Forelimb muscle (tissue), 1 donor: ENCODE measurements around the gene SF3A2. TPM values are rescaled to one million over a fixed set of nuclear protein-coding genes. Genes with fewer than 3 reads are reported as not detected.
"Not testable (repeated sequence)": the region's sequence is repeated elsewhere in the genome, so short reads cannot be mapped to it uniquely, and the experiment has no call there.

ENCODE experiments used
- DNase-seq: peaks from one replicate; pipeline ENCODE4 v3.0.0-alpha.2; 2013; ENCODE audit warnings: low read depth
- polyA plus RNA-seq: library from polyadenylated mRNA; unstranded; fragments of 120-200 nt; gene quantifications from one replicate; pipeline ENCODE4 v1.2.1, GENCODE V29; 2013; ENCODE audit not compliant: insufficient read length

The SF3A2 gene
- 63.8 TPM for polyA plus RNA-seq

- peak; percentile 95 for DNase-seq
These were observed at the start of gene SF3A2, which contains the start of gene PLEKHJ1 for GRCh38 chr19:2236314-2237050. Gene SF3A2 (plus strand): TSS chr19:2236824. CDS start chr19:2243419, 6,595 bp downstream. Gene PLEKHJ1 (minus strand): TSS chr19:2236329. CDS start chr19:2236248, 81 bp downstream.

GRCh38 chr19:2187159-2187558, 49.5 kb upstream of the SF3A2 start:
- DNase-seq, result no peak

- DNase-seq, result no peak
These were observed 47.8 kb upstream of the SF3A2 start for GRCh38 chr19:2188708-2189385.

- no peak for DNase-seq
These were observed 46.7 kb upstream of the SF3A2 start for GRCh38 chr19:2189880-2190279.

- no peak for DNase-seq
These were observed 45.7 kb upstream of the SF3A2 start for GRCh38 chr19:2190848-2191455.

GRCh38 chr19:2191456-2192310, 44.9 kb upstream of the SF3A2 start:
- DNase-seq, result no peak

- DNase-seq, result no peak
These were observed 43.8 kb upstream of the SF3A2 start for GRCh38 chr19:2192862-2193261.

GRCh38 chr19:2193807-2194206, 42.8 kb upstream of the SF3A2 start:
- DNase-seq, result no peak

GRCh38 chr19:2194513-2195078, 42.0 kb upstream of the SF3A2 start:
- DNase-seq, result no peak

- DNase-seq, result no peak
These were observed 41.3 kb upstream of the SF3A2 start for GRCh38 chr19:2195361-2195760.

GRCh38 chr19:2195914-2196313, 40.7 kb upstream of the SF3A2 start:
- no peak for DNase-seq

- DNase-seq, result no peak
These were observed 39.4 kb upstream of the SF3A2 start for GRCh38 chr19:2197270-2197669.

GRCh38 chr19:2198317-2198716, 38.3 kb upstream of the SF3A2 start:
- no peak for DNase-seq

- no peak for DNase-seq
These were observed 37.4 kb upstream of the SF3A2 start for GRCh38 chr19:2199215-2199614.

GRCh38 chr19:2199861-2200623, 36.6 kb upstream of the SF3A2 start:
- DNase-seq, result no peak

- not testable (repeated sequence) for DNase-seq
These were observed 35.9 kb upstream of the SF3A2 start for GRCh38 chr19:2200624-2201294.

- DNase-seq, result no peak
These were observed 35.0 kb upstream of the SF3A2 start for GRCh38 chr19:2201473-2202148.

- DNase-seq, result no peak
These were observed 34.3 kb upstream of the SF3A2 start for GRCh38 chr19:2202366-2202765.

- no peak for DNase-seq
These were observed 29.6 kb upstream of the SF3A2 start for GRCh38 chr19:2207008-2207407.
